Stimulated activated naive CD8-positive, alpha-beta T cell treated with anti-CD3 and anti-CD28 coated beads, Interleukin-15, Interleukin-2, amounts not matched to agents 100 ng/mL and 50 ng/mL, for 24 hours (primary cell): ENCODE results near the gene SLC41A1.
A peak's percentile ranks its signal among the peaks of the same experiment; 100 is the strongest.

Experiments
- H3K27ac Mint-ChIP-seq: one replicate; pipeline ENCODE4 v1.8.0; 2021; ENCODE audit warnings: mild to moderate bottlenecking, mixed read lengths
- H3K27me3 Mint-ChIP-seq: one replicate; pipeline ENCODE4 v1.8.0; 2021; ENCODE audit warnings: mixed read lengths
- H3K36me3 Mint-ChIP-seq: one replicate; pipeline ENCODE4 v1.8.0; 2021; ENCODE audit warnings: low read depth, mixed read lengths
- H3K4me1 Mint-ChIP-seq: one replicate; pipeline ENCODE4 v1.8.0; 2021; ENCODE audit warnings: low read depth, mixed read lengths
- H3K4me3 Mint-ChIP-seq: one replicate; pipeline ENCODE4 v1.8.0; 2021; ENCODE audit warnings: mild to moderate bottlenecking, mixed read lengths
- H3K9me3 Mint-ChIP-seq: one replicate; pipeline ENCODE4 v1.8.0; 2021; ENCODE audit warnings: mixed read lengths

Gene SLC41A1

GRCh38 chr1:205805082-205805711 is 7.8 kb downstream of the SLC41A1 start:
- peaks cover 43% of the 10 kb centered on the region for H3K36me3 Mint-ChIP-seq
- peak overlapping the region; percentile 92 for H3K27ac Mint-ChIP-seq
- peaks cover 71% of the 10 kb centered on the region for H3K4me1 Mint-ChIP-seq
- no peaks in the 10 kb centered on the region for H3K9me3 Mint-ChIP-seq
- no peaks in the 10 kb centered on the region for H3K27me3 Mint-ChIP-seq
- peak overlapping the region; percentile 76 for H3K4me3 Mint-ChIP-seq

GRCh38 chr1:205804605-205805004 is 8.4 kb downstream of the SLC41A1 start:
- Mint-ChIP-seq H3K4me1 (peaks cover 67% of the 10 kb centered on the region), H3K36me3 (peaks cover 38% of the 10 kb centered on the region), H3K27me3 (no peaks in the 10 kb centered on the region), H3K9me3 (no peaks in the 10 kb centered on the region), H3K27ac (peak overlapping the region; percentile 92), H3K4me3 (no peak overlapping the region)

- peaks cover 33% of the 10 kb centered on the region for H3K36me3 Mint-ChIP-seq
- H3K27ac Mint-ChIP-seq: peak overlapping the region; percentile 21
- no peaks in the 10 kb centered on the region for H3K9me3 Mint-ChIP-seq
- H3K27me3 Mint-ChIP-seq: no peaks in the 10 kb centered on the region
- peaks cover 61% of the 10 kb centered on the region for H3K4me1 Mint-ChIP-seq
- H3K4me3 Mint-ChIP-seq: no peak overlapping the region
These were observed 9.0 kb downstream of the SLC41A1 start for GRCh38 chr1:205803986-205804385.

GRCh38 chr1:205802060-205802459 is 10.9 kb downstream of the SLC41A1 start:
- Mint-ChIP-seq H3K36me3 (peaks cover 29% of the 10 kb centered on the region), H3K4me3 (no peak overlapping the region), H3K27me3 (no peaks in the 10 kb centered on the region), H3K4me1 (peaks cover 44% of the 10 kb centered on the region), H3K27ac (no peak overlapping the region), H3K9me3 (no peaks in the 10 kb centered on the region)

- no peak overlapping the region for H3K4me3 Mint-ChIP-seq
- no peaks in the 10 kb centered on the region for H3K27me3 Mint-ChIP-seq
- H3K4me1 Mint-ChIP-seq: peaks cover 35% of the 10 kb centered on the region
- H3K9me3 Mint-ChIP-seq: no peaks in the 10 kb centered on the region
- H3K27ac Mint-ChIP-seq: peak overlapping the region; percentile 61
- H3K36me3 Mint-ChIP-seq: peaks cover 31% of the 10 kb centered on the region
These were observed 11.9 kb downstream of the SLC41A1 start for GRCh38 chr1:205800981-205801703.

- H3K4me1 Mint-ChIP-seq: peaks cover 28% of the 10 kb centered on the region
- peaks cover 32% of the 10 kb centered on the region for H3K36me3 Mint-ChIP-seq
- no peak overlapping the region for H3K27ac Mint-ChIP-seq
- no peak overlapping the region for H3K4me3 Mint-ChIP-seq
- H3K27me3 Mint-ChIP-seq: no peaks in the 10 kb centered on the region
- no peaks in the 10 kb centered on the region for H3K9me3 Mint-ChIP-seq
These were observed 12.6 kb downstream of the SLC41A1 start for GRCh38 chr1:205800427-205800826.

GRCh38 chr1:205798577-205798976 is 14.4 kb downstream of the SLC41A1 start:
- H3K27me3 Mint-ChIP-seq: no peaks in the 10 kb centered on the region
- H3K27ac Mint-ChIP-seq: no peak overlapping the region
- no peaks in the 10 kb centered on the region for H3K9me3 Mint-ChIP-seq
- peaks cover 34% of the 10 kb centered on the region for H3K36me3 Mint-ChIP-seq
- H3K4me3 Mint-ChIP-seq: no peak overlapping the region
- H3K4me1 Mint-ChIP-seq: peaks cover 9% of the 10 kb centered on the region

GRCh38 chr1:205797168-205797567 is 15.8 kb downstream of the SLC41A1 start:
- peaks cover 8% of the 10 kb centered on the region for H3K4me1 Mint-ChIP-seq
- peaks cover 43% of the 10 kb centered on the region for H3K36me3 Mint-ChIP-seq
- H3K27ac Mint-ChIP-seq: no peak overlapping the region
- no peaks in the 10 kb centered on the region for H3K27me3 Mint-ChIP-seq
- no peak overlapping the region for H3K4me3 Mint-ChIP-seq
- H3K9me3 Mint-ChIP-seq: no peaks in the 10 kb centered on the region

GRCh38 chr1:205794011-205794730 is 18.8 kb downstream of the SLC41A1 start:
- no peaks in the 10 kb centered on the region for H3K9me3 Mint-ChIP-seq
- H3K27ac Mint-ChIP-seq: no peak overlapping the region
- no peaks in the 10 kb centered on the region for H3K4me1 Mint-ChIP-seq
- peaks cover 55% of the 10 kb centered on the region for H3K36me3 Mint-ChIP-seq
- no peaks in the 10 kb centered on the region for H3K27me3 Mint-ChIP-seq
- no peak overlapping the region for H3K4me3 Mint-ChIP-seq

- H3K9me3 Mint-ChIP-seq: no peaks in the 10 kb centered on the region
- H3K27me3 Mint-ChIP-seq: no peaks in the 10 kb centered on the region
- no peaks in the 10 kb centered on the region for H3K4me1 Mint-ChIP-seq
- H3K4me3 Mint-ChIP-seq: no peak overlapping the region
- no peak overlapping the region for H3K27ac Mint-ChIP-seq
- H3K36me3 Mint-ChIP-seq: peaks cover 52% of the 10 kb centered on the region
These were observed 19.9 kb downstream of the SLC41A1 start for GRCh38 chr1:205792961-205793673.

GRCh38 chr1:205792481-205792881 is 20.5 kb downstream of the SLC41A1 start:
- Mint-ChIP-seq H3K36me3 (peaks cover 48% of the 10 kb centered on the region), H3K9me3 (no peaks in the 10 kb centered on the region), H3K4me1 (no peaks in the 10 kb centered on the region), H3K4me3 (no peak overlapping the region), H3K27me3 (no peaks in the 10 kb centered on the region), H3K27ac (no peak overlapping the region)

- no peaks in the 10 kb centered on the region for H3K4me1 Mint-ChIP-seq
- H3K27ac Mint-ChIP-seq: no peak overlapping the region
- no peaks in the 10 kb centered on the region for H3K27me3 Mint-ChIP-seq
- H3K36me3 Mint-ChIP-seq: peaks cover 40% of the 10 kb centered on the region
- no peak overlapping the region for H3K4me3 Mint-ChIP-seq
- no peaks in the 10 kb centered on the region for H3K9me3 Mint-ChIP-seq
These were observed 21.3 kb downstream of the SLC41A1 start for GRCh38 chr1:205791568-205792180.

- H3K4me3 Mint-ChIP-seq: no peak overlapping the region
- no peak overlapping the region for H3K27ac Mint-ChIP-seq
- no peaks in the 10 kb centered on the region for H3K9me3 Mint-ChIP-seq
- H3K27me3 Mint-ChIP-seq: no peaks in the 10 kb centered on the region
- H3K36me3 Mint-ChIP-seq: peaks cover 21% of the 10 kb centered on the region
- H3K4me1 Mint-ChIP-seq: peaks cover 8% of the 10 kb centered on the region
These were observed 25.6 kb downstream of the SLC41A1 start for GRCh38 chr1:205787287-205787916.

- H3K27ac Mint-ChIP-seq: no peak overlapping the region
These were observed 26.4 kb downstream of the SLC41A1 start for GRCh38 chr1:205786601-205787000.

More at GRCh38 chr1:205786601-205787000, 26.4 kb downstream of the SLC41A1 start:
- Mint-ChIP-seq H3K36me3 (peaks cover 13% of the 10 kb centered on the region), H3K9me3 (no peaks in the 10 kb centered on the region), H3K4me1 (peaks cover 8% of the 10 kb centered on the region), H3K4me3 (no peak overlapping the region), H3K27me3 (no peaks in the 10 kb centered on the region)
